OCI-LY1 (cell line): ENCODE results near the gene PRKCZ.
"Not testable (repeated sequence)": the region's sequence is repeated elsewhere in the genome, so short reads cannot be mapped to it uniquely, and the experiment has no call there.

ENCODE experiments used
- EZH2 ChIP-seq: fragments of 200-600 bp; sonication (generic), shearing (Covaris generic); IDR thresholded peaks from 2 replicates; pipeline ENCODE4 v1.8.0; 2017; ENCODE audit warnings: borderline replicate concordance, mixed run types, mild to moderate bottlenecking, antibody characterized with exemption, low read length, moderate library complexity, mixed read lengths
- TF ChIP-seq, protein P1 (sequence below): fragments of 200-600 bp; sonication (generic), shearing (Covaris generic); IDR thresholded peaks from 2 replicates; pipeline ENCODE4 v1.5.1; 2017; ENCODE audit warnings: mild to moderate bottlenecking, antibody characterized with exemption, low read length, moderate library complexity, mixed read lengths

DNA sequence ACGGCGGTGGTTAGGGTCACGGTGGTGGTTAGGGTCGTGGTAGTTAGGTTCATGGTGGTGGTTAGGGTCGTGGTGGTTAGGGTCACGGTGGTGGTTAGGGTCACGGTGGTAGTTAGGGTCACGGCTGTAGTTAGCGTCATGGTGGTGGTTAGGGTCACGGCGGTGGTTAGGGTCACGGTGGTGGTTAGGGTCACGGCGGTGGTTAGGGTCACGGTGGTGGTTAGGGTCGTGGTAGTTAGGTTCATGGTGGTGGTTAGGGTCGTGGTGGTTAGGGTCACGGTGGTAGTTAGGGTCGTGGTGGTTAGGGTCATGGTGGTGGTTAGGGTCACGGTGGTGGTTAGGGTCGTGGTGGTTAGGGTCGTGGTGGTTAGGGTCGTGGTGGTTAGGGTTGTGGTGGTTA, 71.6 kb downstream of the PRKCZ start:
- TF ChIP-seq, protein P1, sequence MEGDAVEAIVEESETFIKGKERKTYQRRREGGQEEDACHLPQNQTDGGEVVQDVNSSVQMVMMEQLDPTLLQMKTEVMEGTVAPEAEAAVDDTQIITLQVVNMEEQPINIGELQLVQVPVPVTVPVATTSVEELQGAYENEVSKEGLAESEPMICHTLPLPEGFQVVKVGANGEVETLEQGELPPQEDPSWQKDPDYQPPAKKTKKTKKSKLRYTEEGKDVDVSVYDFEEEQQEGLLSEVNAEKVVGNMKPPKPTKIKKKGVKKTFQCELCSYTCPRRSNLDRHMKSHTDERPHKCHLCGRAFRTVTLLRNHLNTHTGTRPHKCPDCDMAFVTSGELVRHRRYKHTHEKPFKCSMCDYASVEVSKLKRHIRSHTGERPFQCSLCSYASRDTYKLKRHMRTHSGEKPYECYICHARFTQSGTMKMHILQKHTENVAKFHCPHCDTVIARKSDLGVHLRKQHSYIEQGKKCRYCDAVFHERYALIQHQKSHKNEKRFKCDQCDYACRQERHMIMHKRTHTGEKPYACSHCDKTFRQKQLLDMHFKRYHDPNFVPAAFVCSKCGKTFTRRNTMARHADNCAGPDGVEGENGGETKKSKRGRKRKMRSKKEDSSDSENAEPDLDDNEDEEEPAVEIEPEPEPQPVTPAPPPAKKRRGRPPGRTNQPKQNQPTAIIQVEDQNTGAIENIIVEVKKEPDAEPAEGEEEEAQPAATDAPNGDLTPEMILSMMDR = not testable (repeated sequence)
- not testable (repeated sequence) for TF ChIP-seq EZH2
